Bladder microvascular endothelial cell (primary cell): ENCODE data around the gene NAA60. TPM values are rescaled to one million over a fixed set of nuclear protein-coding genes. Genes with fewer than 3 reads are reported as not detected.

Source experiments
- total RNA-seq: library from RNA; depleted of rRNA; stranded (reverse); fragments of >200 nt; gene quantifications from 2 replicates; pipeline ENCODE4 v1.2.3, GENCODE V29; 2014

The NAA60 gene
- total RNA-seq, result 6.6 and 17.7 TPM in 2 replicates

GRCh38 chr16:3443108-3444031 lies at the start of gene NAA60, which contains the start of gene ZNF597:
NAA60 (plus strand) TSS chr16:3443680; CDS start chr16:3476228, 32,548 bp downstream.
ZNF597 (minus strand) TSS chr16:3443504; CDS start chr16:3443153, 351 bp downstream.

DNA sequence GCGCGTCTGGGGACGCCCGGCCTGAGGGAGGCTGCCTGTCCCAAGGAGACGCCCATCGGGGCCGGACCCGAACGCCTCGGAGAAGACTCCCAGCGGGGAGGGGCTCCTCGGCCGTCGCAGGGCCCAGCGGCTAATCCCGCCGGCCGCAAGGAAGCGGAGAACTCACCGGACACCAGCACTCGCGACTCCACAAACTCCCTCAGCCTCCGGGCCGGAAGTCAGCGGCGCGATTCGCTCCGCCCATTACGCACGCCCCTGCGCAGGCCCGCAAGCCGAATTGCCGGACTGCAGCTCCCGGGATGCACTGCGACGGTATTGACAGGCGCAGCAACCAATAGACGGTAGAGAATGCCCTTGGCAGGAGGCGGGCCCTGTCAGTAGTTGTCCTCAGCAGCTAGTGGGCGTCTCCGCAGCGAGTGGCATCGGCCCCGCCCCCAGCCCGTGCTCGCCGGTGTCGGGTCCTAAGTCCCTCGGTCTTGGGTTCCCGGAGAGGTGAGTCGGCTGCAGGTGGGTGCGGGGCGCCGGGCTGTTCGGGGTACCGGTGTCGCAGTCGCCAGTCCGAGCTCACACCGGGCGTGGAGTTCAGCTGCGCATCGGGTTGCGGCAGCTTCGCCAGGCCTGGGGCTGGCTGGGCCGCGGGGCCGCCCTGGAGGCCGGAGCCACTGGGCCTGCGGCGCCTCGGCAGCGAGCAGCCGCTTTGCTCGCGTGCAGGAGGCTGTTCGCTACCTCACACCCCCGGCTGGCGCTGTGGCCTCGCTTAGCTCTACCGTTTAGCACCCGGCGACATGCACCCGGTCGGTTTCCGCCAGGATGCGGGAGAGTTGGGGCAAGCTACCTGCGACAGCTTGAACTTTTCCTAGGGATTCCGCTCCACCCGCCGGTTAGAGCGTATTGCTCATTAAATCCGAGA lies 42.4 kb upstream of the NAA60 start, which contains the start of the genes ZNF174 and ZSCAN32:
Gene ZNF174, plus strand, starts transcription at position 437 of the 910 bp plus-strand sequence. CDS start 790 bp downstream, outside the sequence.
Gene ZSCAN32, minus strand, starts transcription at position 226 of the 910 bp plus-strand sequence. CDS start 3,447 bp downstream, outside the sequence.

DNA sequence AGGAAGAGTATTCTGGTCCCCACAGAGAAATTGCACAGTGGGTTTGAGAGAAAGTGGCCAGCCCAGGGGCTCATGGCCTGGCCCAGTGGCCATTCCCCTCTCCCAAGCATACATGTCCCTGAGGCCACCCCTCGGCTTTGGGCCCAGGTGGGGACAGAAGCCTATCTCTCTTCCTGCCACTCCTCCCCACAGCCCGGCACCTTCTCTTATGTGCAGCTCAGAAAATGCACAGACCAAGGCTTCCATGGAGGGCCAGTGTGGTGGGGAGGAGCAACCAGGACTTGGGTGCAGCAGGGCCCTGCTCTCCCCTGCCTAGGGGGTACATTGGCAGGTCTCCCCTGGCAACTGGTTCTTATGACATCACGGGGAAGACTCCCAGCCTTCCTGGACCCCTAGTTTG lies 51.7 kb downstream of the NAA60 start, which contains the start of gene C16orf90:
Gene C16orf90, minus strand, starts transcription at position 314 of the 400 bp plus-strand sequence. Its CDS starts 68 bp downstream, at position 246.

Other genes starting within 250 kb of the NAA60 start
- 8.4 and 11.0 TPM in 2 replicates for gene ZNF200, start 208.5 kb upstream of the NAA60 start, total RNA-seq
- gene MEFV, start 187.0 kb upstream of the NAA60 start, total RNA-seq, result 0.13 TPM in 1 of 2 replicates, not detected in the other
- gene ZNF263, start 160.2 kb upstream of the NAA60 start, total RNA-seq, result 30.6 and 45.6 TPM in 2 replicates
- 2.6 and 3.7 TPM in 2 replicates for gene TIGD7, start 138.2 kb upstream of the NAA60 start, total RNA-seq
- 13.4 and 23.4 TPM in 2 replicates for gene ZNF75A, start 138.2 kb upstream of the NAA60 start, total RNA-seq
- not detected in 2 replicates for gene OR2C1, start 87.8 kb upstream of the NAA60 start, total RNA-seq
- gene ZSCAN32, start 42.7 kb upstream of the NAA60 start, total RNA-seq, result 6.0 and 8.9 TPM in 2 replicates
- gene ZNF174, start 42.5 kb upstream of the NAA60 start, total RNA-seq, result 4.8 and 4.9 TPM in 2 replicates
- gene ZNF597, start 176 bp upstream of the NAA60 start, total RNA-seq, result 1.3 and 2.3 TPM in 2 replicates
- gene C16orf90, start 51.8 kb downstream of the NAA60 start, total RNA-seq, result not detected in 2 replicates
- gene CLUAP1, start 57.3 kb downstream of the NAA60 start, total RNA-seq, result 7.1 and 15.6 TPM in 2 replicates
- gene NLRC3, start 133.7 kb downstream of the NAA60 start, total RNA-seq, result 0.97 and 3.8 TPM in 2 replicates
- gene SLX4, start 167.9 kb downstream of the NAA60 start, total RNA-seq, result 1.6 and 3.7 TPM in 2 replicates
- 9.6 and 28.1 TPM in 2 replicates for gene DNASE1, start 211.0 kb downstream of the NAA60 start, total RNA-seq